Activated CD4-positive, alpha-beta T cell treated with anti-CD3 and anti-CD28 coated beads, Interleukin-2, Interleukin-6, amounts not matched to agents 100 ng/mL and 50 ng/mL, durations not matched to agents 16 hours and 8 hours (primary cell): Measurements from ENCODE around the gene GOLGB1.
"Not testable (repeated sequence)": the region's sequence is repeated elsewhere in the genome, so short reads cannot be mapped to it uniquely, and the experiment has no call there.

Experiments
- DNase-seq: peaks from one replicate; pipeline ENCODE4 v3.0.0-alpha.2; 2020

GOLGB1 gene, protein sequence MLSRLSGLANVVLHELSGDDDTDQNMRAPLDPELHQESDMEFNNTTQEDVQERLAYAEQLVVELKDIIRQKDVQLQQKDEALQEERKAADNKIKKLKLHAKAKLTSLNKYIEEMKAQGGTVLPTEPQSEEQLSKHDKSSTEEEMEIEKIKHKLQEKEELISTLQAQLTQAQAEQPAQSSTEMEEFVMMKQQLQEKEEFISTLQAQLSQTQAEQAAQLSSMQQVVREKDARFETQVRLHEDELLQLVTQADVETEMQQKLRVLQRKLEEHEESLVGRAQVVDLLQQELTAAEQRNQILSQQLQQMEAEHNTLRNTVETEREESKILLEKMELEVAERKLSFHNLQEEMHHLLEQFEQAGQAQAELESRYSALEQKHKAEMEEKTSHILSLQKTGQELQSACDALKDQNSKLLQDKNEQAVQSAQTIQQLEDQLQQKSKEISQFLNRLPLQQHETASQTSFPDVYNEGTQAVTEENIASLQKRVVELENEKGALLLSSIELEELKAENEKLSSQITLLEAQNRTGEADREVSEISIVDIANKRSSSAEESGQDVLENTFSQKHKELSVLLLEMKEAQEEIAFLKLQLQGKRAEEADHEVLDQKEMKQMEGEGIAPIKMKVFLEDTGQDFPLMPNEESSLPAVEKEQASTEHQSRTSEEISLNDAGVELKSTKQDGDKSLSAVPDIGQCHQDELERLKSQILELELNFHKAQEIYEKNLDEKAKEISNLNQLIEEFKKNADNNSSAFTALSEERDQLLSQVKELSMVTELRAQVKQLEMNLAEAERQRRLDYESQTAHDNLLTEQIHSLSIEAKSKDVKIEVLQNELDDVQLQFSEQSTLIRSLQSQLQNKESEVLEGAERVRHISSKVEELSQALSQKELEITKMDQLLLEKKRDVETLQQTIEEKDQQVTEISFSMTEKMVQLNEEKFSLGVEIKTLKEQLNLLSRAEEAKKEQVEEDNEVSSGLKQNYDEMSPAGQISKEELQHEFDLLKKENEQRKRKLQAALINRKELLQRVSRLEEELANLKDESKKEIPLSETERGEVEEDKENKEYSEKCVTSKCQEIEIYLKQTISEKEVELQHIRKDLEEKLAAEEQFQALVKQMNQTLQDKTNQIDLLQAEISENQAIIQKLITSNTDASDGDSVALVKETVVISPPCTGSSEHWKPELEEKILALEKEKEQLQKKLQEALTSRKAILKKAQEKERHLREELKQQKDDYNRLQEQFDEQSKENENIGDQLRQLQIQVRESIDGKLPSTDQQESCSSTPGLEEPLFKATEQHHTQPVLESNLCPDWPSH (N-terminal part only)

DNA sequence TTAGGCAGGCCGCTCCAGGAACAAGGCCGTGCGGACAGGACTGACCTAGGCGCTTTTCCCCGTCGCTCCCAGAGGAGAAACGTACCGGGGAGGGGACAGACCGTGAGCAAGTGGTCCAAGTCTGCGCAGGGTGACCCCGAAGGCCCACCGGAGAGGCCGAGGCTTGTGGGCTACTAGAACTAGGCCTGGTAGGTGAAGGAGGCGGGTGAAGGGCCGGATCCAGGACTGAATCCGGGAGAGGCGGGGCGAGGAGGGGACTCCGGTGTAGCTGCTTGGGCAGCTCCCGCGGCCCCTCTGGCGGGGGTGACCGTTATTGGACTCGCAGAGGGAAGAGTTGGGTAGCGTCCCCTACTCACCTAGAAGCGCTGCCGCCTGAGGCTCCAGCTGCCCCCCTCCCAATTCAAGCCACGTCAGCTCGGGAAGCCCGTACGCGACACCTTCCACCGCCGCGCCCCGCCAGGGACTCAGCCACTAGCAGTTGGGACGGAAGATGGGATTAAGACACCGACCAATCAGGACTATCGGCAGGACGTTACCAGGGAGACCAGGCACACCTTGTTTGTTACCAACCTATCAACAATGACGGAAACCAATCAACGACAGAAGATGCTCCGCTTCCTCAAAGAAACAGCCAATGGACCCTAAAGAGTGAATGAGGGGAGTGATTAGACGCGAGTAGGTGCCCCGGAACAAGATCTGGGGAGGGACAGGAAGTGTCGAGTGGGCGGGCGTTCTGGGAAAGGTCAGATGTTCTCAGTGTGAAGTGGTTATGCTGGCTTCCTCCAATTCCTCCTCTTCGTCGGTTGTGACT lies at the start of gene GOLGB1:
Gene GOLGB1, minus strand, starts transcription at position 466 of the 811 bp plus-strand sequence. CDS start 18,770 bp downstream, outside the sequence.
- DNase-seq = peak; percentile 97

DNA sequence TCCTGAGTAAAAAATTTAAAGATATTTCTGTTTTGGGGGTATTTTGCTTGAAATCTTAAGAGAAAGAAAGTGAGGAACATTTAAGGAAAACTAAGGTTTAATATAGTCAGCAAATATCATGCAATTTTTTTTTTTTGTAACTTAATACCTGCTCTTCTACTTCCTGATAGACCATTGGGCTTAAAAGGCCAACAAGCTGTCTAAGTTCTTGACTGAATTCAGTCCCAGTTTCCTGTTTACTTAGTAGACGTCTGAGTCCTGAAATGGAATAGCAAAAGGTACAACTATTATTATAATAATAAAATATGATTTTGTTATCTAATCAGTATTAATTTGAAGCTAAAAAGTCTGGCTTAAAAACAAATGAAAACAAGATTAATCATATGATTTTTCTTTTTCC lies 47.4 kb upstream of the GOLGB1 start:
- DNase-seq = no peak

GRCh38 chr3:121794264-121794983 lies 44.9 kb upstream of the GOLGB1 start:
- DNase-seq = no peak

- DNase-seq = no peak
Observed at GRCh38 chr3:121793078-121793477, 43.5 kb upstream of the GOLGB1 start.

DNA sequence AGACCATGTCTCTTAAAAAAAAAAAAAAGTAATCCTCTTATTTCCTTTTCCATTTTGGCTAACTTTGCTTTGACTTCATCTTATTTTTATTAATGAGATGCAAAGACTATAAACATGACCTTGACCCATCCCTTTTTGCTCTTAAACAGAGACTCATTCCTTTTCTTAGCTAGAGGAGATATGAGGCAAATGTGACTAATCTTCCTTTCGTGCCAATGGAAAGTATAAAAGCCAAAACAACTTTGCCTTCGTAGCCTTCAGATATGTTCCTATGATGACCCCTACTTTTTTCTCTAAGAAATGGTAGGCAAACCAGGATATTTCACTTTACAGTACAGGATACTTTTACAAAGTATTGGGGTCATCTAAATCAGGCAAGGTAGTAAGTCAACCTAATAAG lies 36.9 kb upstream of the GOLGB1 start:
- DNase-seq = no peak

GRCh38 chr3:121782784-121783183 lies 33.2 kb upstream of the GOLGB1 start:
- not testable (repeated sequence) for DNase-seq

- no peak for DNase-seq
Observed at GRCh38 chr3:121781611-121782010, 32.1 kb upstream of the GOLGB1 start.

DNA sequence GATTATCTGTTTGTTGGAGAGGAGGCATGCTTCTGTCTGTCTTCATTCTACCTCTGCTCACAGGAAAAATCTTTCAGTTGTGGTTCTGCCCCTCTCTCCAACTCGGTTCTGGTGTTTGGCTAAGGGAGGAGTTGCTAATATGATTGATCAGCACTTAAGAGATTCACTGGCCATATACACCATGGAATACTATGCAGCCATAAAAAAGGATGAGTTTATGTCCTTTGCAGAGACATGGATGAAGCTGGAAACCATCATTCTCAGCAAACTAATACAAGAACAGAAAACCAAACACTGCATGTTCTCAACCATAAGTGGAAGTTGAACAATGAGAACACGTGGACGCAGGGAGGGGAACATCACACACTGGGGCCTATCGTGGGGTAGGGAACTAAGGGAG lies 25.6 kb upstream of the GOLGB1 start:
- DNase-seq = not testable (repeated sequence)

GRCh38 chr3:121769246-121769645 lies 19.7 kb upstream of the GOLGB1 start:
- DNase-seq = no peak

DNA sequence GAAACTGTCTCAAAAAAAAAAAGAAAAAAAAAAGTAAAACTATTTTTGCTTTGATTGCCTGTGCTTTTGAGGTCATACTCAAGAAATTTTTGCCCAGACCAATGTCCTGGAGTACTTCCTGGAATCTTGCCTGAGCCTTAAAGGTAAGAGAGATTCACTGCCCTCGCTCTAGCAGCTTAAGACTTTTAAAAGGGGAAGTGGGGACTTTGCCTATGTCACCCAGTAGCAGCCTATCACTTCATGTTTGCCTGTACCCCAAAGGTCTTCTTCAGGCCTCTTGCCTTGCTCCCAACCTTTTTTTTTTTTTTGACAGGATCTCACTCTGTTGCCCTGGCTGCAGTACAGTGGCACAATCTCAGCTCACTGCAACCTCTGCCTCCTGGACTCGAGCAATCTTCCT lies 18.9 kb upstream of the GOLGB1 start:
- no peak for DNase-seq

- DNase-seq = no peak
Observed at GRCh38 chr3:121759541-121760202, 10.1 kb upstream of the GOLGB1 start.

GRCh38 chr3:121758727-121759450 lies 9.3 kb upstream of the GOLGB1 start:
- no peak for DNase-seq

DNA sequence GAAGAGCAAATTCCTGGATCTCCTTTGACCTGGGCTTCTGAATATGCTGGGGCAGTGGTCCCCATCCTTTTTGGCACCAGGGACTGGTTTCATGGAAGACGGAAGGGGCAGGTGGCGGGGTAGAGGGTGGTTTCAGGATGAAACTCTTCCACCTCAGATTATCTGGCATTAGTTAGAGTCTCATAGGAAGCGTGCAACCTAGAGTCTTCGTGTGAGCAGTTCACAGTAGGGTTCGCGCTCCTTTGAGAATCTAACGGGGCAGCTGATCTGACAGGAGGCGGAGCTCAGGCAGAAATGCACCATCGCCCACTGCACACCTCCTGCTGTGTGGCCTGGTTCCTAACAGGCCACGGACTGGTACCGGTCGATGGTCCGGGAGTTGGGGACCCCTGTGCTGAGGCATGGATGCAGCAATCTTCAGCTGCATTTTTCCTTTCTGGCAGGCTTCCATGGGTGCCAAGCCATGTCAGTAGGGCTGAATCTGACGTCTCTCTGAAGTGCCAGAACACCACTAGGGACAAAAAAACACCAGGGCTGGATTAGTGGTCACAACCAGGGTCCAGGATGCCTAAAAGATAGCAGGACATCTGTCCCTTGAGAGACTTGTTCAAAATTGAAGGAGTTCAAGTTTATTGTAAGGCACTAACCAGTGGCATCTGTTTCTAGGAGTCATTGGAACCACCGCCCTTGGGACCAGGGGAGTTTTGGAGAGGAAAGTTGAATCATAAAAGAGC lies 8.4 kb upstream of the GOLGB1 start:
- DNase-seq = no peak

GRCh38 chr3:121757087-121757811 lies 7.7 kb upstream of the GOLGB1 start:
- DNase-seq = no peak

- DNase-seq = no peak
Observed at GRCh38 chr3:121752772-121753171, 3.2 kb upstream of the GOLGB1 start.

- DNase-seq = no peak
Observed at GRCh38 chr3:121752261-121752660, 2.7 kb upstream of the GOLGB1 start.

GRCh38 chr3:121750087-121750415 lies 510 bp upstream of the GOLGB1 start:
- DNase-seq = no peak

DNA sequence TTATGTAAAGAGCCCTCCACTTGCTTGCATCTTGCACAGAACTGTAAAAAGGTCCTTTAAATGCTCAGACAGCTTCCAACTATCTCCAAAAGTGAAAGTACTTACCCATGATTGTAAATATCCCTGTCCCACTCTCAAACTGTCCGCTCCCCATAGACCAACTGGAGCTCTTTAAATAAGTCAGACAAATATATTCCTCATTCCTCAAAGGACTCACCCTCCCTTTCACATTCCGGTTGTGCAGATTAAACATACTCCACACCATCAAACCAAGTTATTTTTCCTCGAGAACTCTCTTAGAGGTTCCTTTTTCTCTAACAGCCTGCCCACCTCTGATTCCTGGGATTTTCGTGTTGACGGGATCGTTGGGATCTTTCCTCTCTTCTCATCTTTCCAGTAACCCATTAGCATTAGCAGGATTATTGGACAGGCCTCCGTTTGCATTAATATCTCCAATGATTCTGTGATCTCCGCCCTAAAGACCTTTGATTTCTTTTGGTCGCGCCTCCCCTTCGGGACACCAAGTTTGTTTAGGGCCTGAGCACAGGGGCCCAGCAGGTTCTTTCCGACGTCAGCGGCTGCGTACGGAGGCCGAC lies 763 bp downstream of the GOLGB1 start:
- DNase-seq = peak; percentile 49
